ENCODE data around the gene SPATS2L. TPM values are rescaled to one million over a fixed set of nuclear protein-coding genes. Genes with fewer than 3 reads are reported as not detected.

Gene SPATS2L
- total and polyA plus RNA-seq, 2 experiments from 2014 or later, result 118 to 154 TPM

DNA sequence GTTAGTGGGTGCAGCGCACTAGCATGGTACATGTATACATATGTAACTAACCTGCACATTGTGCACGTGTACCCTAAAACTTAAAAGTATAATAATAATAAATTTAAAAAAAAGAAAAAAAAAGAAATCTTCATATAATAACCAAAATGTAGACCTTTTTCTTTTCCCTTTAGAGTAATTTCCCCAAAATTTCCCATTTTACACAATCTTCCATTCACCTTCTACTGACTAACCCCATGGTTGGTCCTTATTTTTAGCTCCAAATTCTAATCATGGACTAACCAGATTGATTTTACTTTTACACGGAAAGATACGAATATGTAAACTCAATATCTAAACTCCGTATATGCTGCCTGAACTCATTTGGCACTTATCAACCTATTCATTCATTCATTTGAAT, 195.7 kb downstream of the SPATS2L start:
- Histone ChIP-seq H3K4me3 (no peak overlapping the region), H2AFZ (no peak overlapping the region), H3F3A (replicated peaks; ENCODE audit: low read depth) (no peaks in the 10 kb centered on the region), H3K4me2 (no peak overlapping the region), H4K20me1 (replicated peaks; ENCODE audit: insufficient read depth) (no peaks in the 10 kb centered on the region), H3K27me3 (ENCODE audit: insufficient read depth) (no peaks in the 10 kb centered on the region), H3K27ac (ENCODE audit: low read depth) (no peak overlapping the region), H3K79me2 (replicated peaks; ENCODE audit: insufficient read depth) (no peaks in the 10 kb centered on the region), H3K4me1 (ENCODE audit: insufficient read depth) (no peaks in the 10 kb centered on the region), H3K36me3 (ENCODE audit: insufficient read depth) (no peaks in the 10 kb centered on the region), H3K9me2 (ENCODE audit: insufficient read depth) (no peaks in the 10 kb centered on the region)
- DNase-seq (ENCODE audit: low spot score) (no peak), ATAC-seq (no peak)
- Mint-ChIP-seq H3K4me3 (no peak overlapping the region), H3K27me3 (ENCODE audit: insufficient read depth, low read depth, poor library complexity) (no peaks in the 10 kb centered on the region), H3K9me3 (peaks cover 2% of the 10 kb centered on the region; the same call in 1 of the 3 replicates), H3K36me3 (ENCODE audit: low read depth) (peaks cover 7% of the 10 kb centered on the region; the same call in 1 of the 3 replicates), H3K27ac (no peak overlapping the region), H3K4me1 (no peaks in the 10 kb centered on the region)
- no peak for TF ChIP-seq NANOG (IDR thresholded peaks at IDR 0.05; ENCODE audit: borderline replicate concordance)
- TF ChIP-seq EZH2phosphoT487 (IDR thresholded peaks at IDR 0.05; ENCODE audit: unreplicated experiment), result no peak
- TF ChIP-seq, protein P1, sequence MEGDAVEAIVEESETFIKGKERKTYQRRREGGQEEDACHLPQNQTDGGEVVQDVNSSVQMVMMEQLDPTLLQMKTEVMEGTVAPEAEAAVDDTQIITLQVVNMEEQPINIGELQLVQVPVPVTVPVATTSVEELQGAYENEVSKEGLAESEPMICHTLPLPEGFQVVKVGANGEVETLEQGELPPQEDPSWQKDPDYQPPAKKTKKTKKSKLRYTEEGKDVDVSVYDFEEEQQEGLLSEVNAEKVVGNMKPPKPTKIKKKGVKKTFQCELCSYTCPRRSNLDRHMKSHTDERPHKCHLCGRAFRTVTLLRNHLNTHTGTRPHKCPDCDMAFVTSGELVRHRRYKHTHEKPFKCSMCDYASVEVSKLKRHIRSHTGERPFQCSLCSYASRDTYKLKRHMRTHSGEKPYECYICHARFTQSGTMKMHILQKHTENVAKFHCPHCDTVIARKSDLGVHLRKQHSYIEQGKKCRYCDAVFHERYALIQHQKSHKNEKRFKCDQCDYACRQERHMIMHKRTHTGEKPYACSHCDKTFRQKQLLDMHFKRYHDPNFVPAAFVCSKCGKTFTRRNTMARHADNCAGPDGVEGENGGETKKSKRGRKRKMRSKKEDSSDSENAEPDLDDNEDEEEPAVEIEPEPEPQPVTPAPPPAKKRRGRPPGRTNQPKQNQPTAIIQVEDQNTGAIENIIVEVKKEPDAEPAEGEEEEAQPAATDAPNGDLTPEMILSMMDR (conservative IDR thresholded peaks at IDR 0.05; ENCODE audit: low read depth in 2 of 2), result no peak
- TF ChIP-seq EZH2 (IDR thresholded peaks at IDR 0.05; ENCODE audit: low read depth, unreplicated experiment), result no peak
- no peak for TF ChIP-seq JUNB (IDR thresholded peaks at IDR 0.05; ENCODE audit: unreplicated experiment)
- no peak for TF ChIP-seq ZNF331 (CRISPR knock-in tag; IDR thresholded peaks at IDR 0.05; ENCODE audit: low read depth)

DNA sequence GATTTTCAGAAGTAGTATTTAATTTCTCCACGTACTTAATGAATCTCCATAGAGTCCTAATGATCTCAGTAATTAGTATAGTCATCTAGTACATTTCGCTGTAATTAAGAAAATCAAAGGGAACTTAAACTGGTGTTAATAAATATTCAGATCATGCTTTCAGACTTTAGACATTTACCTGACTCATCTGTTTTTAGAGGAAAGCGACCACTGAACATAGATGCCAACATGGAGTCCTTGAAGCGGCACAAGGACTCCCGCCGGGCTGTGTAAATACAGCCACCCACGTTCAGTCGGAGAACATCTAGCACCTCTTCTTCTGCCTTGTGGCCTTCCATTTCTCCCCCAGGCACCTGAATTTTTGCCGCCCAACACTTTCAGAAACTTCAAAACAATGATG, 200.2 kb downstream of the SPATS2L start:
- H3K27ac ChIP-seq (ENCODE audit: low read depth), result no peak overlapping the region
- 0 out of 2 replicates have a peak, but pooled peaks cover 5% of the 10 kb centered on the region for H3F3A ChIP-seq (replicated peaks; ENCODE audit: low read depth)
- H3K4me1 ChIP-seq (ENCODE audit: insufficient read depth), result peaks cover 11% of the 10 kb centered on the region; the same call in 1 of the 2 replicates
- peaks cover 4% of the 10 kb centered on the region; the same call in 2 of the 3 replicates for H3K36me3 Mint-ChIP-seq (ENCODE audit: low read depth)
- no peaks in the 10 kb centered on the region for H3K36me3 ChIP-seq (ENCODE audit: insufficient read depth)
- no peak for DNase-seq (ENCODE audit: low spot score)
- H3K4me1 Mint-ChIP-seq, result peaks cover 7% of the 10 kb centered on the region
- no peak overlapping the region for H3K4me2 ChIP-seq
- no peaks in the 10 kb centered on the region for H3K27me3 ChIP-seq (ENCODE audit: insufficient read depth)
- no peak overlapping the region for H3K4me3 Mint-ChIP-seq
- ATAC-seq, result no peak
- H3K9me2 ChIP-seq (ENCODE audit: insufficient read depth), result no peaks in the 10 kb centered on the region
- no peaks in the 10 kb centered on the region for H3K27me3 Mint-ChIP-seq (ENCODE audit: insufficient read depth, low read depth, poor library complexity)
- H3K27ac Mint-ChIP-seq, result no peak overlapping the region
- no peaks in the 10 kb centered on the region for H3K79me2 ChIP-seq (replicated peaks; ENCODE audit: insufficient read depth)
- H3K9me3 Mint-ChIP-seq, result 0 out of 3 replicates have a peak, but pooled peaks cover 2% of the 10 kb centered on the region
- H3K4me3 ChIP-seq, result no peak overlapping the region
- no peaks in the 10 kb centered on the region for H4K20me1 ChIP-seq (replicated peaks; ENCODE audit: insufficient read depth)
- no peak overlapping the region for H2AFZ ChIP-seq
- TF ChIP-seq, protein P2, sequence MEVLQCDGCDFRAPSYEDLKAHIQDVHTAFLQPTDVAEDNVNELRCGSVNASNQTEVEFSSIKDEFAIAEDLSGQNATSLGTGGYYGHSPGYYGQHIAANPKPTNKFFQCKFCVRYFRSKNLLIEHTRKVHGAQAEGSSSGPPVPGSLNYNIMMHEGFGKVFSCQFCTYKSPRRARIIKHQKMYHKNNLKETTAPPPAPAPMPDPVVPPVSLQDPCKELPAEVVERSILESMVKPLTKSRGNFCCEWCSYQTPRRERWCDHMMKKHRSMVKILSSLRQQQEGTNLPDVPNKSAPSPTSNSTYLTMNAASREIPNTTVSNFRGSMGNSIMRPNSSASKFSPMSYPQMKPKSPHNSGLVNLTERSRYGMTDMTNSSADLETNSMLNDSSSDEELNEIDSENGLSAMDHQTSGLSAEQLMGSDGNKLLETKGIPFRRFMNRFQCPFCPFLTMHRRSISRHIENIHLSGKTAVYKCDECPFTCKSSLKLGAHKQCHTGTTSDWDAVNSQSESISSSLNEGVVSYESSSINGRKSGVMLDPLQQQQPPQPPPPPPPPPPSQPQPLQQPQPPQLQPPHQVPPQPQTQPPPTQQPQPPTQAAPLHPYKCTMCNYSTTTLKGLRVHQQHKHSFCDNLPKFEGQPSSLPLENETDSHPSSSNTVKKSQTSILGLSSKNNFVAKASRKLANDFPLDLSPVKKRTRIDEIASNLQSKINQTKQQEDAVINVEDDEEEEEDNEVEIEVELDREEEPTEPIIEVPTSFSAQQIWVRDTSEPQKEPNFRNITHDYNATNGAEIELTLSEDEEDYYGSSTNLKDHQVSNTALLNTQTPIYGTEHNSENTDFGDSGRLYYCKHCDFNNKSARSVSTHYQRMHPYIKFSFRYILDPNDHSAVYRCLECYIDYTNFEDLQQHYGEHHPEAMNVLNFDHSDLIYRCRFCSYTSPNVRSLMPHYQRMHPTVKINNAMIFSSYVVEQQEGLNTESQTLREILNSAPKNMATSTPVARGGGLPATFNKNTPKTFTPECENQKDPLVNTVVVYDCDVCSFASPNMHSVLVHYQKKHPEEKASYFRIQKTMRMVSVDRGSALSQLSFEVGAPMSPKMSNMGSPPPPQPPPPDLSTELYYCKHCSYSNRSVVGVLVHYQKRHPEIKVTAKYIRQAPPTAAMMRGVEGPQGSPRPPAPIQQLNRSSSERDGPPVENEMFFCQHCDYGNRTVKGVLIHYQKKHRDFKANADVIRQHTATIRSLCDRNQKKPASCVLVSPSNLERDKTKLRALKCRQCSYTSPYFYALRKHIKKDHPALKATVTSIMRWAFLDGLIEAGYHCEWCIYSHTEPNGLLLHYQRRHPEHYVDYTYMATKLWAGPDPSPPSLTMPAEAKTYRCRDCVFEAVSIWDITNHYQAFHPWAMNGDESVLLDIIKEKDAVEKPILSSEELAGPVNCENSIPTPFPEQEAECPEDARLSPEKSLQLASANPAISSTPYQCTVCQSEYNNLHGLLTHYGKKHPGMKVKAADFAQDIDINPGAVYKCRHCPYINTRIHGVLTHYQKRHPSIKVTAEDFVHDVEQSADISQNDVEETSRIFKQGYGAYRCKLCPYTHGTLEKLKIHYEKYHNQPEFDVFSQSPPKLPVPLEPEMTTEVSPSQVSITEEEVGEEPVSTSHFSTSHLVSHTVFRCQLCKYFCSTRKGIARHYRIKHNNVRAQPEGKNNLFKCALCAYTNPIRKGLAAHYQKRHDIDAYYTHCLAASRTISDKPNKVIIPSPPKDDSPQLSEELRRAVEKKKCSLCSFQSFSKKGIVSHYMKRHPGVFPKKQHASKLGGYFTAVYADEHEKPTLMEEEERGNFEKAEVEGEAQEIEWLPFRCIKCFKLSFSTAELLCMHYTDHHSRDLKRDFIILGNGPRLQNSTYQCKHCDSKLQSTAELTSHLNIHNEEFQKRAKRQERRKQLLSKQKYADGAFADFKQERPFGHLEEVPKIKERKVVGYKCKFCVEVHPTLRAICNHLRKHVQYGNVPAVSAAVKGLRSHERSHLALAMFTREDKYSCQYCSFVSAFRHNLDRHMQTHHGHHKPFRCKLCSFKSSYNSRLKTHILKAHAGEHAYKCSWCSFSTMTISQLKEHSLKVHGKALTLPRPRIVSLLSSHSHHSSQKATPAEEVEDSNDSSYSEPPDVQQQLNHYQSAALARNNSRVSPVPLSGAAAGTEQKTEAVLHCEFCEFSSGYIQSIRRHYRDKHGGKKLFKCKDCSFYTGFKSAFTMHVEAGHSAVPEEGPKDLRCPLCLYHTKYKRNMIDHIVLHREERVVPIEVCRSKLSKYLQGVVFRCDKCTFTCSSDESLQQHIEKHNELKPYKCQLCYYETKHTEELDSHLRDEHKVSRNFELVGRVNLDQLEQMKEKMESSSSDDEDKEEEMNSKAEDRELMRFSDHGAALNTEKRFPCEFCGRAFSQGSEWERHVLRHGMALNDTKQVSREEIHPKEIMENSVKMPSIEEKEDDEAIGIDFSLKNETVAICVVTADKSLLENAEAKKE (CRISPR knock-in tag; IDR thresholded peaks at IDR 0.05), result no peak
- TF ChIP-seq CREB1 (CRISPR knock-in tag; IDR thresholded peaks at IDR 0.05; ENCODE audit: low read depth) (no peak), EZH2 (IDR thresholded peaks at IDR 0.05; ENCODE audit: low read depth, unreplicated experiment) (no peak)
- TF ChIP-seq, protein P3, sequence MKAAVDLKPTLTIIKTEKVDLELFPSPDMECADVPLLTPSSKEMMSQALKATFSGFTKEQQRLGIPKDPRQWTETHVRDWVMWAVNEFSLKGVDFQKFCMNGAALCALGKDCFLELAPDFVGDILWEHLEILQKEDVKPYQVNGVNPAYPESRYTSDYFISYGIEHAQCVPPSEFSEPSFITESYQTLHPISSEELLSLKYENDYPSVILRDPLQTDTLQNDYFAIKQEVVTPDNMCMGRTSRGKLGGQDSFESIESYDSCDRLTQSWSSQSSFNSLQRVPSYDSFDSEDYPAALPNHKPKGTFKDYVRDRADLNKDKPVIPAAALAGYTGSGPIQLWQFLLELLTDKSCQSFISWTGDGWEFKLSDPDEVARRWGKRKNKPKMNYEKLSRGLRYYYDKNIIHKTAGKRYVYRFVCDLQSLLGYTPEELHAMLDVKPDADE (IDR thresholded peaks at IDR 0.05), result no peak

All from GM23338 (cell line).